GM19372 (cell line): ENCODE measurements around the gene DPP3.
"Not testable (repeated sequence)": the region's sequence is repeated elsewhere in the genome, so short reads cannot be mapped to it uniquely, and the experiment has no call there.

Source experiments
- ATAC-seq: cut with Tn5 transposase; IDR thresholded peaks from one replicate; pipeline ENCODE4 v1.9.1; 2021; ENCODE audit warnings: mild to moderate bottlenecking, low read depth, moderate library complexity; ENCODE audit not compliant: unreplicated experiment

DPP3 gene

GRCh38 chr11:66480117-66480938 is at the start of gene DPP3:
Gene DPP3, plus strand, starts transcription at chr11:66480434. Its CDS starts 1,767 bp downstream, at chr11:66482201.
- peak; percentile 92 for ATAC-seq

- ATAC-seq = not testable (repeated sequence)
Observed at GRCh38 chr11:66431287-66431686, 48.9 kb upstream of the DPP3 start.

- not testable (repeated sequence) for ATAC-seq
Observed at GRCh38 chr11:66431871-66432329, 48.3 kb upstream of the DPP3 start.

- ATAC-seq = no peak
Observed at GRCh38 chr11:66432597-66432996, 47.6 kb upstream of the DPP3 start.

DNA sequence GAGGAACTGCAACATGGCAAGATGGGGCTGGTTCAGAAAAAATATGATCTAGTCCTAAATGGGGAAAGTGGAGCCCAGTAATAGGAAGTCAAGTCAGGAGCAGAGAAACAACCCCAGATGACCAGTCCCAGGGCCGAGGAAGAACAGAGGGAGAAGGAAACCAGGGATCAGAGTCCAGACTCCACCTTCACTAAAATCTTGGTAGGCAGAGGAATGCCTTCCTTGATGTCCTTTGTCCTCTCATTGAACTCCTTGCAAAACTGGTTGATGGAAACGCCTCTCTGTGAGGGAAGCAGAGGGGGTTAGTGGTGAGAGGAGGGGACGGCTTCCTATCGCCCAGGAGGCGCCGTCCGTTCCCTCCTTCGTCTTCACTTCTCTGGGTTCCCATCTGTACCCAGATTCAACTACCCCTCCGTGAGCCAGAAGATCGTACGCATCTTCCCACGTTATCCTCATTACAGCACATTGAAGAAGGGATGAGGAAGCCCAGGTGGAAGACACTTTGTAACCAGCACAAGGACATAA is 42.2 kb upstream of the DPP3 start:
- ATAC-seq = no peak

- peak; percentile 86 for ATAC-seq
Observed at GRCh38 chr11:66438504-66439466, 41.4 kb upstream of the DPP3 start, which contains the start of gene MRPL11. Gene MRPL11, minus strand, starts transcription at chr11:66438848. Its CDS starts 94 bp downstream, at chr11:66438754.

GRCh38 chr11:66440101-66440939 is 39.9 kb upstream of the DPP3 start:
- not testable (repeated sequence) for ATAC-seq

- not testable (repeated sequence) for ATAC-seq
Observed at GRCh38 chr11:66440940-66441282, 39.3 kb upstream of the DPP3 start.

GRCh38 chr11:66443602-66444001 is 36.6 kb upstream of the DPP3 start:
- ATAC-seq = no peak

DNA sequence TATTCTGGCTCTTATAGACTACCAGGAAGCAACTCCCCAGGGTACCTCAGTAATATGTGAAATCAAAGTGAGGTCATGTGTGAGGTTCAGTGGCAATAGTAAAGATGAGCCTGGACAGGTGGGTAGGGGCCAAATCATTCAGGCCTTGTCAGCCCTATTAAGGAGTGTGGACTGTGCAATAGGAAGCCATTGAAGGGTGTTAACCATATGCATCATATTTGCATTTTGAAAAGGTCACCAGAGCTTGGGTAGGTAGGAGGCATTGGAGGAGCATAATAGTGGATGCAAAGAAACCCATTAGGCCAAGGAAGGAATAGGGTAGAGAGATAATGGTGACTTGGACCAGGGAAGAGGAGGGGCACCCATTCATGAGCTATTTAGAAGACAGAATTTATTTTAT is 33.2 kb upstream of the DPP3 start:
- ATAC-seq = no peak

- no peak for ATAC-seq
Observed at GRCh38 chr11:66448523-66448922, 31.7 kb upstream of the DPP3 start.

- ATAC-seq = no peak
Observed at GRCh38 chr11:66450560-66450959, 29.7 kb upstream of the DPP3 start.

DNA sequence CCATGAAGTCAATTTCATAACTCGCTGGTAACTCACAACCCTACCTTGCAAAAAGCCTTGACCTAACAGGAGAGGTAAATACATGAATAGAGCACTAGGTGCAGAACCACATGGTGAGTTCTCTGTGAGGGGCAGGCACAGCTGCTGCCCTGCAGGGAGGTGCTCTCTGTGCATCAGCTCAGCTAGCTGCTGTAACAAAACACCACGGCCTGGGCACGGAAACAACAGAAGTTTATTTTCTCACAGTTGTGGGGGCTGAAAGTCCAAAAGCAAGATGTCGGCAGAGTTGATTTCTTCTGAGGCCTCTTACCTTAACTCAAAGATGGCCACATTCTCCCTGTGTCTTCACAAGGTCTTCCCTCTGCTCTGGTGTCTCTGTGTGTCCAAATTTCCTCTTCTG is 28.6 kb upstream of the DPP3 start:
- no peak for ATAC-seq

- ATAC-seq = no peak
Observed at GRCh38 chr11:66454247-66454646, 26.0 kb upstream of the DPP3 start.

GRCh38 chr11:66454828-66455227 is 25.4 kb upstream of the DPP3 start:
- no peak for ATAC-seq

- ATAC-seq = no peak
Observed at GRCh38 chr11:66457826-66458225, 22.4 kb upstream of the DPP3 start.

- no peak for ATAC-seq
Observed at GRCh38 chr11:66459138-66459778, 21.0 kb upstream of the DPP3 start.

DNA sequence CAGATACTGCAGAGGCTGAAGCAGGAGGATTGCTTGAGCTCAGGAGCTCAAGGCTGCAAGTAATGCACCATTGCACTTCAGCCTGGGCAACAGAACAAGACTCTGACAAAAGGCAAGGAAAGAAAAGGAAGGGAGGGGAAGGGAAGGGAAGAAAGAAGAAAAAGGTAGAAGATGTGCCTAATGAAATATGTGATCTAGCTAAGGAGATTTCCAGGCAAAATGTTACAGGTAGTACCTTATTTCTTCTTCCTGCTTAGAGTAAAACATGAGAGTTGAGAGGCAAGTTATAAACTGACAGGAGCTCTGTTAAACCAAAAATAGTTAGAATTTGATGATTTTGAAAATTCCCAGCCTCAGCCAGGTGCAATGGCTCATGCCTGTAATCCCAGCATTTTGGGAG is 18.2 kb upstream of the DPP3 start:
- ATAC-seq = no peak

- ATAC-seq = no peak
Observed at GRCh38 chr11:66462911-66463310, 17.3 kb upstream of the DPP3 start.

DNA sequence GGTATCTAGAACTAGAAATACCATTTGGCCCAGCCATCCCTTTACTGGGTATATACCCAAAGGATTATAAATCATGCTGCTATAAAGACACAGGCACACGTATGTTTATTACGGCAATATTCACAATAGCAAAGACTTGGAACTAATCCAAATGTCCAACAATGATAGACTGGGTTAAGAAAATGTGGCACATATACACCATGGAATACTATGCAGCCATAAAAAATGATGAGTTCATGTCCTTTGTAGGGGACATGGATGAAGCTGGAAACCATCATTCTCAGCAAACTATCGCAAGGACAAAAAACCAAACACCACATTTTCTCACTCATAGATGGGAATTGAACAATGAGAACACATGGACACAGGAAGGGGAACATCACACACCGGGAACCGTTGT is 16.1 kb upstream of the DPP3 start:
- ATAC-seq = not testable (repeated sequence)
